ENCODE results near the gene POU6F2. TPM values are rescaled to one million over a fixed set of nuclear protein-coding genes. Genes with fewer than 3 reads are reported as not detected.

Gene POU6F2
- total RNA-seq, 1 experiment from 2014 or later: 3.9 TPM

GRCh38 chr7:39488467-39489393 is 511.0 kb downstream of the POU6F2 start:
- Histone ChIP-seq H3K36me3 (ENCODE audit: control insufficient read depth, insufficient read depth, low read length) (no peaks in the 10 kb centered on the region), H3K27me3 (replicated peaks; ENCODE audit: control insufficient read depth, insufficient read depth, low read length) (no peaks in the 10 kb centered on the region; the same call in 1 of the 2 replicates), H3K4me3 (ENCODE audit: low read depth, low read length) (no peak overlapping the region), H3K9me3 (no peaks in the 10 kb centered on the region), H3K4me1 (no peaks in the 10 kb centered on the region)
- Mint-ChIP-seq H3K36me3 (ENCODE audit: insufficient read depth, unreplicated experiment) (no peaks in the 10 kb centered on the region), H3K4me1 (ENCODE audit: low read depth, unreplicated experiment) (no peaks in the 10 kb centered on the region), H3K27ac (ENCODE audit: unreplicated experiment) (no peak overlapping the region), H3K4me3 (ENCODE audit: unreplicated experiment) (no peak overlapping the region), H3K9me3 (ENCODE audit: unreplicated experiment) (no peaks in the 10 kb centered on the region), H3K27me3 (ENCODE audit: insufficient read depth, unreplicated experiment) (peaks cover 26% of the 10 kb centered on the region)
- ChIA-PET CTCF (no interaction called here), POLR2A (no interaction called here)
- DNase-seq: no peak
- intact Hi-C loops (cut with micrococcal nuclease; ENCODE audit: unreplicated experiment): no loop called here
- TF ChIP-seq, protein P1, sequence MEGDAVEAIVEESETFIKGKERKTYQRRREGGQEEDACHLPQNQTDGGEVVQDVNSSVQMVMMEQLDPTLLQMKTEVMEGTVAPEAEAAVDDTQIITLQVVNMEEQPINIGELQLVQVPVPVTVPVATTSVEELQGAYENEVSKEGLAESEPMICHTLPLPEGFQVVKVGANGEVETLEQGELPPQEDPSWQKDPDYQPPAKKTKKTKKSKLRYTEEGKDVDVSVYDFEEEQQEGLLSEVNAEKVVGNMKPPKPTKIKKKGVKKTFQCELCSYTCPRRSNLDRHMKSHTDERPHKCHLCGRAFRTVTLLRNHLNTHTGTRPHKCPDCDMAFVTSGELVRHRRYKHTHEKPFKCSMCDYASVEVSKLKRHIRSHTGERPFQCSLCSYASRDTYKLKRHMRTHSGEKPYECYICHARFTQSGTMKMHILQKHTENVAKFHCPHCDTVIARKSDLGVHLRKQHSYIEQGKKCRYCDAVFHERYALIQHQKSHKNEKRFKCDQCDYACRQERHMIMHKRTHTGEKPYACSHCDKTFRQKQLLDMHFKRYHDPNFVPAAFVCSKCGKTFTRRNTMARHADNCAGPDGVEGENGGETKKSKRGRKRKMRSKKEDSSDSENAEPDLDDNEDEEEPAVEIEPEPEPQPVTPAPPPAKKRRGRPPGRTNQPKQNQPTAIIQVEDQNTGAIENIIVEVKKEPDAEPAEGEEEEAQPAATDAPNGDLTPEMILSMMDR (IDR thresholded peaks at IDR 0.05; ENCODE audit: insufficient read depth in 1 of 2, low read depth in 1 of 2, low read length in 1 of 2, severe bottlenecking in 1 of 2, unreplicated experiment in 1 of 2): no peak
- BruUV-seq (replicated peaks): no TSS peak

DNA sequence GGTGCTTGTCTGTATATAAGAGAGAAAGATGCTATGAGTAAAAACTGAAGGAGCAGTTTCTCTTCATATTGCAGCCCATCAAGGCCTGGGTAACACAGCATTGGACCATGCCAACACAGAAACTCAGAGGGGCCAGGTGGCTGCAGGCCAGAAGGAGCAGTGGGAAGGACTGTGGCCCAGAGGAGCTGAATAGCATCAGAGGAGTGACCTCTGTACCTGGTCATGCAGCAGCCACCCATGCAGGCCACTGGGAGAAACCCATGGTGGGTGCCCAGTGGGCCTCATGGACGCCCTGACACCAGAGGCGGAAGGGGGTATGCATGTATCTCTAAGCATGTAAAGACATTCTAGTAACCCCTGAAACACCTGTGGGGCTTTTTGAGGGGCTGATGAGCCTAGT is 512.6 kb downstream of the POU6F2 start:
- DNase-seq: no peak
- no peaks in the 10 kb centered on the region for H3K36me3 Mint-ChIP-seq (ENCODE audit: insufficient read depth, unreplicated experiment)
- no peaks in the 10 kb centered on the region for H3K4me1 Mint-ChIP-seq (ENCODE audit: low read depth, unreplicated experiment)
- H3K27ac Mint-ChIP-seq (ENCODE audit: unreplicated experiment): no peak overlapping the region
- no peak overlapping the region for H3K4me3 Mint-ChIP-seq (ENCODE audit: unreplicated experiment)
- intact Hi-C loops (cut with micrococcal nuclease; ENCODE audit: unreplicated experiment): no loop called here
- TF ChIP-seq, protein P1 (IDR thresholded peaks at IDR 0.05; ENCODE audit: insufficient read depth in 1 of 2, low read depth in 1 of 2, low read length in 1 of 2, severe bottlenecking in 1 of 2, unreplicated experiment in 1 of 2): no peak
- BruUV-seq (replicated peaks): no TSS peak
- no peaks in the 10 kb centered on the region for H3K9me3 Mint-ChIP-seq (ENCODE audit: unreplicated experiment)
- Histone ChIP-seq H3K36me3 (ENCODE audit: control insufficient read depth, insufficient read depth, low read length) (no peaks in the 10 kb centered on the region), H3K4me3 (ENCODE audit: low read depth, low read length) (no peak overlapping the region), H3K27me3 (replicated peaks; ENCODE audit: control insufficient read depth, insufficient read depth, low read length) (no peaks in the 10 kb centered on the region; the same call in 1 of the 2 replicates), H3K9me3 (no peaks in the 10 kb centered on the region), H3K4me1 (no peaks in the 10 kb centered on the region)
- ChIA-PET CTCF (no interaction called here), POLR2A (no interaction called here)
- H3K27me3 Mint-ChIP-seq (ENCODE audit: insufficient read depth, unreplicated experiment): peaks cover 23% of the 10 kb centered on the region

DNA sequence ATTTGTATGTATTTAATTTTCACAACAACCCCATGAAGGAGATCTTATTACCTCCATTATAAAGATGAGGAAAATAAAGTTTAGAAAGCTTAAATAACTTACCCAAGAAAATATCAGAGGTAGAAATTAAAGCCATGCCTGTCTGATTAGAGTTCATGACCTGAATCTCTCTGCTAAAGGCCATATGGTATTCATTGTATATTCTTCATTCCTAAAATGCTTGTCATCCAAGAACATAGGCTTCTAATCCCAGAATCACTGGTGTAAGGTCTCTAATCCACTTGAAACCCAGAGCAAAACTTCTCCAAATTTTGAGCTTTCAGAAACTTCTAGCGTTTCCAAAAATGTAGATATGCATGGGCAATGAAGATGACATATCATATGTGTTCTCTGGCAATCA is 516.2 kb downstream of the POU6F2 start:
- BruUV-seq (replicated peaks): no TSS peak
- no peaks in the 10 kb centered on the region for H3K9me3 Mint-ChIP-seq (ENCODE audit: unreplicated experiment)

More for the DNA sequence above, 516.2 kb downstream of the POU6F2 start:
- Histone ChIP-seq H3K27me3 (replicated peaks; ENCODE audit: control insufficient read depth, insufficient read depth, low read length) (peaks cover 2% of the 10 kb centered on the region; the same call in 1 of the 2 replicates), H3K4me3 (ENCODE audit: low read depth, low read length) (no peak overlapping the region), H3K36me3 (ENCODE audit: control insufficient read depth, insufficient read depth, low read length) (no peaks in the 10 kb centered on the region), H3K4me1 (no peaks in the 10 kb centered on the region), H3K9me3 (no peaks in the 10 kb centered on the region)
- H3K4me3 Mint-ChIP-seq (ENCODE audit: unreplicated experiment): no peak overlapping the region
- no peak for DNase-seq
- CTCF ChIA-PET: no interaction called here
- no peak overlapping the region for H3K27ac Mint-ChIP-seq (ENCODE audit: unreplicated experiment)
- POLR2A ChIA-PET: no interaction called here
- H3K4me1 Mint-ChIP-seq (ENCODE audit: low read depth, unreplicated experiment): no peaks in the 10 kb centered on the region
- H3K36me3 Mint-ChIP-seq (ENCODE audit: insufficient read depth, unreplicated experiment): no peaks in the 10 kb centered on the region
- peaks cover 31% of the 10 kb centered on the region for H3K27me3 Mint-ChIP-seq (ENCODE audit: insufficient read depth, unreplicated experiment)
- intact Hi-C loops (cut with micrococcal nuclease; ENCODE audit: unreplicated experiment): no loop called here
- TF ChIP-seq, protein P1 (IDR thresholded peaks at IDR 0.05; ENCODE audit: insufficient read depth in 1 of 2, low read depth in 1 of 2, low read length in 1 of 2, severe bottlenecking in 1 of 2, unreplicated experiment in 1 of 2): no peak

All from Caco-2 (cell line).